Mammary epithelial cell (primary cell): ENCODE measurements around the gene TMEM80.

Experiments
- EZH2 ChIP-seq: IDR thresholded peaks from 2 replicates; pipeline ENCODE4 v1.6.1; 2012; ENCODE audit warnings: low read length, inconsistent platforms, borderline replicate concordance
- TF ChIP-seq, protein P1 (sequence below), 2 donors: IDR thresholded peaks in 1 of 2; conservative IDR thresholded peaks in 1 of 2; 2 replicates each; pipeline ENCODE4 v1.5.1; 2011 to 2012; ENCODE audit warnings: inconsistent platforms in 2 of 2, low read length in 2 of 2, mild to moderate bottlenecking in 2 of 2, control low read depth in 1 of 2, low read depth in 1 of 2; ENCODE audit not compliant: insufficient read depth in 1 of 2; ENCODE audit errors: extremely low read depth in 1 of 2

GRCh38 chr11:723120-723883 lies 27.7 kb downstream of the TMEM80 start:
- TF ChIP-seq, protein P1, sequence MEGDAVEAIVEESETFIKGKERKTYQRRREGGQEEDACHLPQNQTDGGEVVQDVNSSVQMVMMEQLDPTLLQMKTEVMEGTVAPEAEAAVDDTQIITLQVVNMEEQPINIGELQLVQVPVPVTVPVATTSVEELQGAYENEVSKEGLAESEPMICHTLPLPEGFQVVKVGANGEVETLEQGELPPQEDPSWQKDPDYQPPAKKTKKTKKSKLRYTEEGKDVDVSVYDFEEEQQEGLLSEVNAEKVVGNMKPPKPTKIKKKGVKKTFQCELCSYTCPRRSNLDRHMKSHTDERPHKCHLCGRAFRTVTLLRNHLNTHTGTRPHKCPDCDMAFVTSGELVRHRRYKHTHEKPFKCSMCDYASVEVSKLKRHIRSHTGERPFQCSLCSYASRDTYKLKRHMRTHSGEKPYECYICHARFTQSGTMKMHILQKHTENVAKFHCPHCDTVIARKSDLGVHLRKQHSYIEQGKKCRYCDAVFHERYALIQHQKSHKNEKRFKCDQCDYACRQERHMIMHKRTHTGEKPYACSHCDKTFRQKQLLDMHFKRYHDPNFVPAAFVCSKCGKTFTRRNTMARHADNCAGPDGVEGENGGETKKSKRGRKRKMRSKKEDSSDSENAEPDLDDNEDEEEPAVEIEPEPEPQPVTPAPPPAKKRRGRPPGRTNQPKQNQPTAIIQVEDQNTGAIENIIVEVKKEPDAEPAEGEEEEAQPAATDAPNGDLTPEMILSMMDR (conservative IDR thresholded peaks at IDR 0.05 in 1 of 2, IDR thresholded peaks at IDR 0.05 in 1 of 2; ENCODE audit: extremely low read depth in 1 of 2, insufficient read depth in 1 of 2, low read depth in 1 of 2, low read length in 2 of 2): peak; percentile 48 to 57
- TF ChIP-seq EZH2: no peak
